ENCODE results near the gene SLC38A11. TPM values are rescaled to one million over a fixed set of nuclear protein-coding genes. Genes with fewer than 3 reads are reported as not detected.

The SLC38A11 gene
- total and polyA plus RNA-seq, 2 of the 8 experiments (the other 6 are each of a cell fraction or from before 2014, with no cell fraction given), result not detected

- TF ChIP-seq BRCA1 (IDR thresholded peaks at IDR 0.05; ENCODE audit: low read depth, low read length), result no peak
- TF ChIP-seq SIRT6 (IDR thresholded peaks at IDR 0.05; ENCODE audit: low read length), result no peak
- no peak for TF ChIP-seq SUZ12 (IDR thresholded peaks at IDR 0.05; ENCODE audit: low read length)
- TF ChIP-seq MAFK (IDR thresholded peaks at IDR 0.05; ENCODE audit: low read depth, low read length), result no peak
- TF ChIP-seq TBP (IDR thresholded peaks at IDR 0.05; ENCODE audit: low read depth, low read length), result no peak
- no peak for TF ChIP-seq RBBP5 (IDR thresholded peaks at IDR 0.05; ENCODE audit: borderline replicate concordance, low read depth, low read length)
- TF ChIP-seq HDAC6 (IDR thresholded peaks at IDR 0.05; ENCODE audit: low read depth, low read length), result no peak
These were observed 41.5 kb downstream of the SLC38A11 start (continued) for GRCh38 chr2:164913640-164914350.

Measured in H1 (cell line).